GM10266 (cell line): ENCODE measurements around the gene ZNF827.

Source experiments
- DNase-seq: peaks from one replicate; pipeline ENCODE4 v3.0.0; 2012; ENCODE audit errors: extremely low spot score
- TF ChIP-seq, protein P1 (sequence below): IDR thresholded peaks from 2 replicates; pipeline ENCODE4 v1.5.1; 2012; ENCODE audit warnings: mild to moderate bottlenecking, low read depth; ENCODE audit not compliant: control insufficient read depth, insufficient read depth; ENCODE audit errors: missing control alignments

The ZNF827 gene

DNA sequence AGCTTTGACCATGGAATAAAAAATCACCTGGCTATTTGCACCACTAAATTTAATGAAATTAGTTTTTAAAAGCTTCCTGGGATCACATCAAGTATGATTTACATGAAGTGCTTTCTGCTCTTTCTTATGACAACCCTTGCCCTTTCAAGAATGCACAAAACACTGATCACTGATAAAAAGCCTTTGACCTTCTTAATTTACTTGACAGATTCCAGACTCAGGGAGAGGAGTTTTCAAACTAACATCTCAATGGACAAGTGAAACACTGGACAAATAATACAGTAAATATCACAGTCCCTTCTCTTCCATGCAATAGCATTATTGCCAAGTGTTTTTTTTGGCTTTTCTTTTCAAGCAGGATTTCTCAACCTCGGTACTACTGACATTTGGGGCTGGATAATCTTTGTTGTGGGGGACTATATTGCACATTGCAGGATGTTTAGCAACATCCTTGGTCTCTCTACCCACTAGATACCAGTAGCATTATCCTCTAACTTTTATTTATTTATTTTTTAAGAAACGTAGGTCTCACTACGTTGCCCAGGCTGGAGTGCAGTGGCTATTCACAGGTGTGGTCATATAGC is 86.3 kb downstream of the ZNF827 start:
- TF ChIP-seq, protein P1, sequence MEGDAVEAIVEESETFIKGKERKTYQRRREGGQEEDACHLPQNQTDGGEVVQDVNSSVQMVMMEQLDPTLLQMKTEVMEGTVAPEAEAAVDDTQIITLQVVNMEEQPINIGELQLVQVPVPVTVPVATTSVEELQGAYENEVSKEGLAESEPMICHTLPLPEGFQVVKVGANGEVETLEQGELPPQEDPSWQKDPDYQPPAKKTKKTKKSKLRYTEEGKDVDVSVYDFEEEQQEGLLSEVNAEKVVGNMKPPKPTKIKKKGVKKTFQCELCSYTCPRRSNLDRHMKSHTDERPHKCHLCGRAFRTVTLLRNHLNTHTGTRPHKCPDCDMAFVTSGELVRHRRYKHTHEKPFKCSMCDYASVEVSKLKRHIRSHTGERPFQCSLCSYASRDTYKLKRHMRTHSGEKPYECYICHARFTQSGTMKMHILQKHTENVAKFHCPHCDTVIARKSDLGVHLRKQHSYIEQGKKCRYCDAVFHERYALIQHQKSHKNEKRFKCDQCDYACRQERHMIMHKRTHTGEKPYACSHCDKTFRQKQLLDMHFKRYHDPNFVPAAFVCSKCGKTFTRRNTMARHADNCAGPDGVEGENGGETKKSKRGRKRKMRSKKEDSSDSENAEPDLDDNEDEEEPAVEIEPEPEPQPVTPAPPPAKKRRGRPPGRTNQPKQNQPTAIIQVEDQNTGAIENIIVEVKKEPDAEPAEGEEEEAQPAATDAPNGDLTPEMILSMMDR, result no peak
- DNase-seq, result no peak

DNA sequence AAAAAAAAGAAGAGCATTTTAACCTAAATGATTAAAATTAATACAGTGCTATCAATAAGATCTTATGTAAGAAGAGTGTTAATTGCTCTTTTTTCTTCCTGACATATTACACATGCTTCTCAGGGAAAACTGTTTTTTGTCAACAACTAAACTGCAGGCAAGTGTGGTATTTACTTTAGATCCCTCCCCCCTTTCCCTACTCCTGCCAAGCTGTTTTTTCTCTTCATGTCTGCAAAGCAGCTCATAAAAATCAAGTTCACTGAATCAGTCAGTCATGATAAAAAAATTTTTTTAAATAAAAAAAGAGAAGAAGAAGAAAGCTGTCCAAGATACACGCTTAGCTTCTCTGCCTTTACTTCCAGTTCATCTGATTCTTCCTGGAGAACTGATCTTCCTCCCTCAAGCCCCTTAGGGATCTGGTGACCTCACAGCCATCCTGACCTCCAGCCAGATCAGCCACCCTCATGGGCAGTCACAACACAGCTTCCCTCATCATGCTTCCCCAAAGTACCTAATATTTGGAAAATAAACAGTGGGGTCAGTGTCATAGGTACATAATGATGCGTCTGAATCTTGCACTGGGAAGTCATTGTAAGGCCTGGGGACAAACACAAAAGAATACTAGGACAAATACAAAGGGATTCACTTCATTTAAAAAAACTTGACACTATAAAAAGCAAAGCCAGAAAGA is 87.0 kb downstream of the ZNF827 start:
- DNase-seq, result no peak
- TF ChIP-seq, protein P1, result no peak

DNA sequence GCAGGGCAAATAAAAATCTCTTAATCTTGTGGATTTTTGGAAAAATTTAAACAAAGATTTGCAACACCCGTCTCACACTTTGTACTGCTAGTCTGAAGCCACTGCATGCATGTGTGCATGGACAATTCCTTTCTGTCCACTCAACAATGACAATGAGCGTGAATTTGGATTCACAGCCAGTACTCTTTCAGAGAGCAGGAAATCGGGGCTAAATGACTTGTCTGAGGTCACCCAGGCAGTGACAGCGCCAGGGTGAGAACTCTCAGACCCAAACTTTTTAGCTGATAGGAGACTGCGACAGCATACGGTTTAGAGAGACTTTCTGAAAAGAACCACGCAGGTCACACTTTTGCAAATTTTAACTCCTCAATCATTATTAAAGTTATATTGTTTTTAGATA is 90.9 kb downstream of the ZNF827 start:
- TF ChIP-seq, protein P1, result no peak
- no peak for DNase-seq

DNA sequence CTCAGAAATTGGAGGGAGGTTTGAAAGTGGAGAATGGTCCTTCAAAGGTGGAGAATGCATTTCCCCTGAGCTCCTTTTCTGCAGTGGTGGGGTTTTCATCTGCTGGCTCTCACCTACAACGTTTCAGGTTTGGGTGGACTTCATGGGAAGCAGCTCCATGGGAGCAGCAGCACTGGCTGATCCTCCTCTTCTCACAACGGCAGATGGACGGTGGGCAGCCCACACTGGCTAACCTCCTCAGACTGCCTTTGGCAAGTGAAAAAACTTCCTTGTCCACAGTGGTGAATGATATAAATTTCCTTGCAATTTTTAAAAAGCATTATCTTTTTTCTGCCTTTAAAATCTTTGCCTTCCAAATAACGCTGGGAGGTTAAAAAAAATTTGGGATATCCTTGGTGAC is 93.5 kb downstream of the ZNF827 start:
- DNase-seq, result no peak
- TF ChIP-seq, protein P1, result no peak

DNA sequence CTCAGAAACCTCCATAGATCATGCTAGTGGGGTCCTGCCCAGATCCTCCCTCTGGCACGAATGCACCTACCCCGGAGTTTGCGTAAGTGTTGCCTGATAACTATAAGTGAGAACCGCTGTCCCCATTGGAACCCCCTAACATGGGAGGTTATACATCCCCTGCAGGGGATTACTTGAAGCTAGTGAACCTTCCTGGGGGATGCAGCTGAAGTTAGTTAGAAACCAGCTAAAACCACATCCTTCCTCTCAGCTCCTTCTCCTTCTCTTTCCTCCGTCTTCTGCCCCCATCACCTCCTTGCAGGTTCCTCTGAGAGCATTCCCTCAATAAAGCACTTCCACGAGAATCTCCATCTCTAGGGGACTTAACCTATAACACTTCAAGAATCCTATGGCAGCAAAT is 95.0 kb downstream of the ZNF827 start:
- no peak for DNase-seq
- TF ChIP-seq, protein P1, result no peak

DNA sequence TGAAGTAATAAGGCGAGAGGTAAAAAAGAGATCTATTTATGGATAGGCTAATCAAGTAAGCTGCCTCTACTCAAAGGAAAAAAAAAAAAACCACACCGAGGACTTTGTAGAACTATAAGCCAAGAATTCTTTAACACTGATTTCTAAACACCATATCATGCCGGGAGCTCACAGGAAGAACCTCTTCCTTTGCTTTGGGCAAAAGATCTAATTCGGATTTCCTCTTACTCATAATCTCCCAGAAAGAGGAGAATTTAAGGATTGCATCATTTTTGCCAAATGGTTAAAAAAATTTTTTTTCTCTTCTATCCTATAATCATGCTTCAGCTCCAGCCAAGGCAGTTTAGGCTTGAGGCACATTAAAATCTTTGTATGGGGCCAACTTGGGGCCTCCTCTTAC is 95.5 kb downstream of the ZNF827 start:
- no peak for DNase-seq
- TF ChIP-seq, protein P1, result no peak

DNA sequence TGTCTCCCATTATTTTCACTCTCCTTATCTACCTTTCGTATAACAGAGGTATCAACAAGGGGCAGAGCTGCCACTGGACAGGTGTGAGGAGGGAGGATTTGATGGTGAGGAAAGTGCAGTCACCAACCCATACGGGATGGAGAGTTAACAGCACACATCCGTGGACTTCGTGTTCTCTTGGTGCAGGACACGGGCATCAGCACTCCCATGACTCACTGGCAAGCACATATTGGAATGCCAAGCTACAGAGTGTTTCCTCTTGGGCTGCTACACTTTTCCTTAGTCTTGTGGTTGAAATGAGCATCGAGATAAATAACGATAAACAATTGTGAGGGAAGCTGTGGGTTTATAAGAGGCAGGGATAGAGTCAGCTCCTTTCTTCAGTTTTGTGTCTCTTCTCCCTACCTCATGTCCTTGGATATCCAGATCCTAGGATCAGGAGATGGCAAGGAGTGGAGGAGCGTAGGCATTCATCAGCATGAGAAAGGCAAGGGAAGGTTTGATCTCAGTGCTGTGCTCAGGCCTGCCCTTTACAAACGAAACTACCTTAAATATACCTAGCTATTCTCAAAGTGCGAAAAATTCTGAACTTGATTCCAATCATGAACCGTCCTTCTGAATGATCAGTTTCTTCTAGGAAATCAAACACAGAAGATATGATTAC is 96.3 kb downstream of the ZNF827 start:
- DNase-seq, result no peak
- TF ChIP-seq, protein P1, result no peak
